GM19099 (cell line): Measurements from ENCODE around the gene TRIM25.

ENCODE experiments used
- POLR2A ChIP-seq: IDR thresholded peaks from 3 replicates; pipeline ENCODE4 v1.6.1; 2011; ENCODE audit warnings: low read depth; ENCODE audit not compliant: insufficient read length; ENCODE audit errors: extremely low read depth

Gene TRIM25

DNA sequence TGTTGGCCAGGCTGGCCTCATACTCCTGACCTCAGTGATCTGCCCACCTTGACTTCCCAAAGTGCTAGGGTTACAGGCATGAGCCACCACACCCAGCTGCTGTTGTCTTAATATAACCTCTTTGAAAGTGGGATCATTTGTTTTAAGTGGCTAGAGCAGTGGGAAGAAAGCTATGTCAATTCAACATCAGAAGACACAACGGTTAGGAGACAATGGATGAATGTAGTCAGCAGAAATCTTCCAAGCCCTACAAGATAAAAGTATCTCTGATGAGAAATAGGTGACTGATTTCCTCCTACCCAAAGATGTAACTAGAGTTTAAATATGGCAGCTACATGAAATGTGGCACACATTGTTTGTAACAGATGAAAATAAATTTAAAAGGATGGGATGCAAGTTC is 20.0 kb upstream of the TRIM25 start:
- no peak for TF ChIP-seq POLR2A

DNA sequence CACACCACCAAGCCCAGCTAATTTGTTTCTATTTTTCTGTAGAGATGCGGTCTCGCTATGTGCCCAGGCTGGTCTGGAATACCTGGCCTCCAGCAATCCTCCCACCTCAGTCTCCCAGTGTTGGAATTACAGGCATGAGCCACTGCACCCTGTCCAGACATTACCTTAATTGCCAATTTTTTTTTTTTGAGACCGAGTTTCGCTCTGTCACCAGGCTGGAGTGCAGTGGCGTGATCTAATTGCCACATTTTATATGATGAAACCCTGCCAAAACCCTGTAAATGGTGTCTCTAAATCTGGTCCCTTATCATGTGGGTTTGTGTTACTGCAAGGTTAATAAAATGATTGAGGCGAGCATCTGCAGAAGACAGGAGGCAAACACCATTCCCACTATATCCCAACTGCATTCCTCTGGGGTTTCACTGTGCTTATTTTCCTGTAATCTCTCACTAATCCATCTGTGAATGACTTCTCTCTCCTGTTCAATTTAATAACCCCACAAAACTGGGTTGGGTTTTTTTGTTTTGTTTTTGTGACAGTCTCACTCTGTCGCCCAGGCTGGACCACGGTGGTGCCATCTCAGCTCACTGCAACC is 19.4 kb upstream of the TRIM25 start:
- TF ChIP-seq POLR2A, result no peak

DNA sequence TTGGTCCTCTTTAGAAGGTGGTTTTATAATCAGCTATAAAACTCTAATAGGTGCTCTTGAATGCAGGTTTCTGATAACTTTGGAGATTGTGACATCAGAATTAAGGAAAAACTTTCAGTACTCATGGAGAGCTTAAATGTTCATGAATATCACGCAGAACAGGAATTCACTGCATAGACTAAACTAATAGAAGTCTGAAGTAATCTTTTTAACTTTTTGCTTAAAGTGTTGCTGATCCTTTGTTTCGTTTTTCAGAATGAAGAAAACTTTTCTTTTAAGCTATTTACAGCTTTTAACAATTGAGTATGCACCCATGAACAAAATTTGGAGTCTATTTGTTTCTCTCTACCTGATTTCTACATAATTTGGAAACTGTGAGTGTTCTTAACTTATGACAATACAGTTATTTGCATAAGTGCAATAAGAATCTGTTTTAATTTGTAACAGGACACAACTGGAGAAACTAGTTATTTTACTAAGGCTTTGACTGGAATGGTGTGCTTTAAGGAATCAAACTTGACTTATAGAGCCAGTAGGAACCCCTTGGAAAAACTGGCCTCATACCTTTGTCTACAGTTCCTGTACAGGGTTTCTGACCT is 17.0 kb upstream of the TRIM25 start:
- TF ChIP-seq POLR2A, result no peak

DNA sequence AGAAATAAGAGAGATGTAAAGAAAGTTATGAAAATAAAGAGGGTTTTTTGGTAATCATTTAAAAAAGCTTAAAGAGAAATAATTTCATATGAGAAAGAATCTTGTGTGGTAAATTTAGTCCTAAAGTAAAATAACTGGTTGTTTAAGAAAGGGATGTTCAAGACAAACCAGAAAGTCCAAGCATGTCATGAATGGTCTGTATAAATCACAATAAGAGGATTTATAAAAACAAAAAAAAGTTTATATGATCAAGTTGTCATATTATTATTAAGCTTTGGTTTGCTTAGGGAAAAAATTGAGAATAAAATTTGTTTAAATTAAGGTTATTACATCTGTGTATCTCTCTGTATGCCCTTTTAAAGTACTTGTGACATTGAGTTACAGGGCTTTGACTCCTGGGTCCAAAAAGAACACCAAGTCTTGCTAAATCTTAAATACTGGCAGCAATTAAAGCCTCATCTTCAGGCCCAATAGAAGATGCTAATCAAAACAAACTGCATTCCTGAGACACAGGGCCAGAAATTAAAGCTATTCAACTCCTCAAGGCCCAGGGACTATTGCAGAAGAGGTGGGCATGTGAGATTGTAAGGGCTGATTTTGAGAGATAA is 15.6 kb upstream of the TRIM25 start:
- no peak for TF ChIP-seq POLR2A

DNA sequence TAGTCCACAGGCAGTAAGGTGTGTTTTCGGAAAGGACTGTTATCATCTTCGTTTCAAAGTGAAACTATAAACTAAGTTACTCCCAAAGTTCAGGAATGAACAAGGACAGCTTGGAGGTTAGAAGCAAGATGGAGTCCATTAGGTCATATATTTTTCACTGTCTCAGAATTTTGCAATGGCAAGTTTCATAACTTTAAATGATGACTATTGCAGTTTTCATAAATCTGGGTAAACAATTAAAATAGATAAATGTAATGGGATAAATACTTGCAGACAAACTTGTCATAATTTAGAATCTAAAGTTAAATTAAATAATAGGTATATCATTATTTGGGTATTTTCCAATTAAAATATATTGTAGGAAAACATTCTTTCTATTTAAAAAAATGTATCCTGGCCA is 14.7 kb upstream of the TRIM25 start:
- no peak for TF ChIP-seq POLR2A

DNA sequence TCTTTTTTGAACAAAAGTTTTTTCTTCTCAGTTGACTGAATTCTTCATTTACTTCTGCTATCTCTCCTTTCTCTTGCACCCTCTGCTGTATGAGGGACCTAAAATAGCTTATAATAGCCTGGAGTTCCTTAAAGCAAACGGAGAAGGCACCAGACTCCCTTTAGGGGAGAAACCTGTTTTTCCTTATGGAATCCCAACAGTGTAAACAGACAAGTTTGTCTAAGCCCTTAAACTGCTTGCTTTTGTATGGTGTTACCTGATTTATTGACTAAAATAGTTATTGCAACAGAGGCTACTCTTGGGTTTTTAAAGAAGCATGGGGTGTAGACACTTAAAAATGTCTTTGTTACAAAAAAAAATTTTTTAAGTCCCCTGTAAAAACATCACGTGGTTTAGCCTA is 12.9 kb upstream of the TRIM25 start:
- no peak for TF ChIP-seq POLR2A

DNA sequence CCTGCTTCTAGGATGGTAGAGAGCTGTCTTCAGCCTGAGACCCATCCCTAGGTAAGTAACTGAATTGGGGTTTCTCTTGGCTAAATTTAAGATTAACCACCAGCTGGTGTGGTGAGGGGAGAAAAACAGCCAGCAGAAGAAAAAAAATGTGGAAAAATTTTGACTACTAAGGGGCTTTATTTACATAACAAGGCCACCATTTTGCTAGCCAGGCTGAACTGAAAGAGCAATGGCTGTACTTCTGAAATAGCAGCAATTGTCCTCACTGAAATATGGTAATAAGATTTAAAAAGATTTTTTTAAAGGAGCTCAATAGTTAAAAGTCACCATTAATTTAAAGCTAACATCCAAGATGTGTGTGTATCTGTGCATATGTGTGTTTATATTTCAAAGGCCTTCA is 12.4 kb upstream of the TRIM25 start:
- no peak for TF ChIP-seq POLR2A

DNA sequence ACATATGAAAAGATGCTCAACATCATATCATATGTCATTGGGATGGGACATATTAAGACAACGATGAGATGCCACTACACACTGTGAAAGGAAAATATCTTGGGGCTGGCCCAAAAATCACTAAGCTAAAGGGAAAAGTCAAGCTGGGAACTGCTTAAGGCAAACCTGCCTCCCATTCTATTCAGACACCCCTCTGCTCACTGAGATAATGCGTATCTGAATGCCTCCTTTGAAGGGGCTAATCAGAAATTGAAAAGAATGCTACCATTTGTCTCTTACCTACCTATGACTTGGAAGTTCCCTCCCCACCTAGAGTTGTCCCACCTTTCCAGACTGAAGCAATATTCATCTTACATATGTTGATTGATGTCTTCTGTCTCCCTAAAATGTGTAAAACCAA is 11.2 kb upstream of the TRIM25 start:
- TF ChIP-seq POLR2A, result no peak

DNA sequence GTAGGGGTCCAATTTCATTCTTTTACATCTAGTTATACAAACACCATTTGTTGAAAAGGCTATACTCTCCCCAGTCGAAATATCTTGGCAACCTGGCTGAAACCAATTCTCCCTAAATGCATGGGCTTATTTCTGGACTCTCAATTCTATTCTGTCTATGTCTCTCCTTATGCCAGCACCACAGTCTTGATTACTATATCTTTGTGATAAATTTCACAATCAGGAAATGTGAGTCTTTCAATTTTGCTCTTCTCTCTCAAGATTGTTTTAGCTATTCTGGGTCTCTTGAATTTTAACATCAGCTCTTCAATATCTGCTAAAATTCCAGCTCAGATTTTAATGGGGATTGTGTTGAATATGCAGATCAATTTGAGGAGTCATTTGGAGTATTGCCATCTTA is 5.9 kb upstream of the TRIM25 start:
- TF ChIP-seq POLR2A, result no peak

DNA sequence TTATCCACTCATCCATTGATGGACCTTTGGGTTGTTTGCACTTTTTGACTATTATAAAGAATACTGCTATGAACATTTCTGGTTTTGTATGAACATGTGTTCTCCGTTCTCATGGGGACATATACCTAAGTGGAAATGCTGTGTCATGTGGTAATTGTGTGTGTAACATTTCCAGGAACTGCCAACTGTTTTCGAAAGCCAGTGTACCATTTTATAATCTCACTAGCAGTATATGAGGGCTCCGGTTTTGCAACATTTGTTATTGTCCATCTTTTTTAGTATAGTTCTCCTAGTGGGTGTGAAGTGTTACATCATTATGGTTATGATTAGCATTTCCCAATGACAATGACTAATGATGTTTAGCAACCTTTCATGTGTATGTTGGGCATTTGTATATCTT is 5.1 kb upstream of the TRIM25 start:
- TF ChIP-seq POLR2A, result no peak

DNA sequence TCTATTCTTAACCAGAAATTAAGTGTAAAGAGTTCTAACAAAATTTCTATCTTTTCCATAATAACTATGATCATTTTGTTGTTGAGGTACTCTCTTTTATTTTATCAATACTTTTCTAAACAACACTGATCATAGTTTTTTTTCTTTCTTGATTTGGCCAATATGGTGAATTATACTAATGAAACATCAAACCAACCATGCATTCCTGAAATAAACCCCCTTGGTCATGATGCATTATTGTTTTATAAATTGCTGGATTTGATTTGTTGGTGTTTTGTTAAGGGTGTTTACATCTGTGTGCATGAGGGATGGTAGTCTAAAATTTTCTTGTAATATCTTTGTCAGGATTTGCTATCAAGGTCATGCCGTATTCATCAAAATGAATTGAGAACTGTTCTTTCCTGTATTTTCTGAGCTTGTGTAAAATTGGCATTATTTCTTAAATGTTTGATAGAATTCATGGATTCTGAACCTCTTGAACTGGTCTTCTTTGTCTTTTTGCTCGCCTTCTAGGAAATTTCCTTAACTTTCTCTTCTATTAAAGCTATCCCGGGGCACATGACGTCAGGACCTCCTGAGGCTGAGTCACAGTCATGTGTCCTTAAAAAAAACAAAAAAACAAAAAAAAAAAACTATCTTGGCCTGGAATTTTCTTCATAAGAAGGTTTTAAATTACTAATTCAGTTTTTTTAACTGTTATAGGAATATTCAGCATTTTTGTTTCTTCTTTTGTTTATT is 3.9 kb upstream of the TRIM25 start:
- no peak for TF ChIP-seq POLR2A

DNA sequence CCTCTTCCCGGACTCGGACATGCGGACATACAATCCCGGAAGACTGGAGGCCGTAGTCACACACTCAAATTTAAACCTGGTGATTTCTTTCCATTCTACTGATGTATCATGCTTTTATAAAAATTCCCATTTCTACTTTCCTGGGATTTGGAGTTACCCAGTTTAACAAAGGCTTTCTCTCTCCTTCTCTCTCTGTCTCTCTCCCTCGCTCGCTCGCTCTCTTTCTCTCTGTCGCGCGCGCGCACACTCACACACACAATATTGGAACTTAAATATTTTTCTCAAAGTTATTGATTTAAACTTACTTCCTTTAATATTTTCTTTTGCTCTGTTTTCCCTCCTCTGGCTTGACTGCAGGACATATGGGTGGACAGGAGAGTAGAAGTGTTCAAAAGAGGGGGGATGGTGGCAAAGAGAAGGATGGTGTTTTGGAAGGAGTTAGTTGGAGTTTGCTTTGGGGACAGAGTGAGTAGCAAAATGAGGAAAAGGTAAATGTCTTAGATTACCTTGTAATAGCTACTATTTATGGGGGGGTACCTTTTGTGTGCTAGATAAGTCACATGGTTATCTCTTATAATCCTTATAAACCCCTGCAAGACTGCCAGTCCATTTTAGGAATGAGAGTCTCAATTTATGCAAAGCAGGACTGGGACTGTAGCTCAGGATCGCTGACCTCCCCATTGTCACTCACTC is 878 bp upstream of the TRIM25 start:
- no peak for TF ChIP-seq POLR2A

DNA sequence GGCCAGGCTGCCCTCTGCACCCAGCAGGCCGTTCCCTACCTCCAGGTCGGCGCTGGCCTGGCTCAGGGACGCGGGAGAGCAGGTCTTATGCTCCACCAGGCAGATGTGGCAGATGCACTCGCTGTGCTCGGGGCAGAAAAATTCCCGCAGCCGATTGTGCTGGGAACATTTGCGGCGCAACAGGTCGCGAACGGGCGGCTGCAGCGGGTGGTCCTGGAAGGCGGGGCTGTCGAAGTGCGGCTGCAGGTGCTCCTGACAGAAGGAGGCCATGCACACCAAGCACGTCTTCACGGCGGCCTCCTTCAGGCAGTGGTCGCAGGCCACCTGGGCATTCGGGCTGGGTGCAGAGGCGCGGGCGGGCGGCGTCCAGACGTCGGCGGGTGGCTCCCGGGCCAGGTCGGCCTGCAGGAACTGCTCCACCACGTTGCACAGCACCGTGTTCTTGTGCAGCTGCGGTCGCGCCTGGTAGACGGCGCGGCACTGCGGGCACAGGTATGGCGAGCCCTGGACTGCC is 439 bp downstream of the TRIM25 start:
- TF ChIP-seq POLR2A, result no peak

DNA sequence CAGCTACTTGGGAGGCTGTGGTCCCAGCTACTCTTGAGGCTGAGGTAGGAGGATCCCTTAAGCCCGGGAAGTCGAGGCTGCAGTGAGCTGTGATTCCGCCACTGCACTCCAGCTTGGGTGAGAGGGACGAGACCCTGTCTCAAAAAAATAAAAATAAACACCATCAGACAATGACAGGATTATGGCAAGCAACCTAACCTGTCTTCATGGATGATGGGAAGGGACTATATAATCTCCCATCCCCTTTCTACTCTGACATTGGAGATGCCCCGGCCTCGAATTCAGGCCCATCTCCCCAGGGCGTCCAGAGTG is 893 bp downstream of the TRIM25 start:
- TF ChIP-seq POLR2A, result no peak
